Measurements from ENCODE around the gene MACC1.

MACC1 gene, protein sequence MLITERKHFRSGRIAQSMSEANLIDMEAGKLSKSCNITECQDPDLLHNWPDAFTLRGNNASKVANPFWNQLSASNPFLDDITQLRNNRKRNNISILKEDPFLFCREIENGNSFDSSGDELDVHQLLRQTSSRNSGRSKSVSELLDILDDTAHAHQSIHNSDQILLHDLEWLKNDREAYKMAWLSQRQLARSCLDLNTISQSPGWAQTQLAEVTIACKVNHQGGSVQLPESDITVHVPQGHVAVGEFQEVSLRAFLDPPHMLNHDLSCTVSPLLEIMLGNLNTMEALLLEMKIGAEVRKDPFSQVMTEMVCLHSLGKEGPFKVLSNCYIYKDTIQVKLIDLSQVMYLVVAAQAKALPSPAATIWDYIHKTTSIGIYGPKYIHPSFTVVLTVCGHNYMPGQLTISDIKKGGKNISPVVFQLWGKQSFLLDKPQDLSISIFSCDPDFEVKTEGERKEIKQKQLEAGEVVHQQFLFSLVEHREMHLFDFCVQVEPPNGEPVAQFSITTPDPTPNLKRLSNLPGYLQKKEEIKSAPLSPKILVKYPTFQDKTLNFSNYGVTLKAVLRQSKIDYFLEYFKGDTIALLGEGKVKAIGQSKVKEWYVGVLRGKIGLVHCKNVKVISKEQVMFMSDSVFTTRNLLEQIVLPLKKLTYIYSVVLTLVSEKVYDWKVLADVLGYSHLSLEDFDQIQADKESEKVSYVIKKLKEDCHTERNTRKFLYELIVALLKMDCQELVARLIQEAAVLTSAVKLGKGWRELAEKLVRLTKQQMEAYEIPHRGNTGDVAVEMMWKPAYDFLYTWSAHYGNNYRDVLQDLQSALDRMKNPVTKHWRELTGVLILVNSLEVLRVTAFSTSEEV

GRCh38 chr7:20217193-20217948 is at the start of gene MACC1:
Gene MACC1, minus strand, starts transcription at chr7:20217384. Its CDS starts 55,522 bp downstream, at chr7:20161862.
- no peak for DNase-seq

DNA sequence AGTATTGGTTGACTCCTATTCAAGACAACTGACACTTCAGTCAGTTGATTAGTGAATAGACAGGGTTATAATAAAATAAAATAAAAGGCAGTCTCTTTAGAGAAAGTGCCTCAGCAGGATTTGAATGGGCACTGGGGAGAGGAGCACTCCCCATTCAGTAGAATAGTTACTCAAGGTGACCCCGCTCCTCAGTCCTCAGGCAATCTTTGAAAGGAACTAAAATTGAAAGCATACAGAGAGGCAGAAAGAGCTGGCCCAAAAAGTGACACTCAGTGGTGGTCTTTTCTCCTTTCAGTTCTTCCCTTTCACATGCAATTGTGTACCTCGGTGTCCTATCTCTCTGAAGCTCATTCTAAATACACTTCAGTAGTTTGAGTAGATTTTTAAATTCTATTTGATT is 47.4 kb upstream of the MACC1 start:
- DNase-seq, result no peak

GRCh38 chr7:20260223-20260622 is 43.0 kb upstream of the MACC1 start:
- no peak for DNase-seq

- DNase-seq, result no peak
Measured at GRCh38 chr7:20257212-20257611, 40.0 kb upstream of the MACC1 start.

- no peak for DNase-seq
Measured at GRCh38 chr7:20249920-20250319, 32.7 kb upstream of the MACC1 start.

DNA sequence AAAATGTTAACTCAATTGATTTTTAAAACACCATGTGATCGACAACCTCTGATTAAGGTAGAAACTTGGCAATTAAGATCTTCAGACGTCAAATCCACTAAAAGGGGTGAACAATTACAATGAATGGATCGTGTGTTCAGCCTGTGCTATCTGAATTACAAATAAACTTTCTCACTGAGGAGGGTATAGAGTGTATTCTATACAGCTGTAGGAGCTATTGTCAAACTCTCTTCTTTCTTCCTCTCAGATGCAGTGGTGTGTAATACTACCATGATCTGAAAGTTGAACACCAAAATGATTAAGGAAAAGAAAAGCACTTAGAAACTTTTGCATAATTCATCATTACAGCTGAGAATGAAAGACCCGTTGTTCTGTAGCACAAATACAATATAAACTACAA is 32.2 kb upstream of the MACC1 start:
- DNase-seq, result peak in 1 of 2 donors; percentile 13

GRCh38 chr7:20246236-20246635 is 29.1 kb upstream of the MACC1 start:
- no peak for DNase-seq

DNA sequence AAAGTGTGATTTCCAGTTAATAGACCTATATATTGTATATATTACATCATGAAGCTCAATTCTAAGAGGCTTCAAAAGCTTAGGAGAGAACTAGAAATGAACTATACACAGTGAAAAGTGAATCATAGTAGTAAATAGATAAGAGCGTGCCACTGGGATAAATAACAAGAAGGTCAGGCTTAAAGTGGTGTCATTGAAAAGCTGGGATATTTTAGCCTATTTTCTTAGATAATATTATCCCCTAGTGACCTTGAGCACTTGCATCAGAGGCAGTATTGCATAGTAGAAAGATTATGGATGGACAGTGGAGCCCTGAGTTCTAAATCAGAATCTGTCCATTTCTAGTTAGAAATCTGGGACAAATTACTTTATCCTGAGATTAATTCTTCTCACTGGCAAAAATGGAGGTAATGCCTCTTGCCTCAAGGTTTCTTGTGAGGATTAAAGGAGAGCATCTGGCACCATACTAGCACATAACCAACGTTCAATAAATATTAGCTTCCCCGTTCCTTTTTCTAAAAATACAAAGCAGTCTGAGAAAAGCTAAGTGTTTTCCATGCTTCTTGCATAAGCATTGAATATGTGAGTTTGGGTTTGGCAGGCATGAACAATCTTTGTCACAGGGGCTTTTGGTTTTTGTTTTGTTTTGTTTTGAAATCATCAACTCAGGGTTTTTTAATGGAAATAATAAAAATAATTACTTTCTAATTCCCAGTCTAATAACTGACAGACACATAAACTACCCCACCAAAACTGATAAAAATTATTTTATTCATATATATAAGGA is 27.3 kb upstream of the MACC1 start:
- no peak for DNase-seq

DNA sequence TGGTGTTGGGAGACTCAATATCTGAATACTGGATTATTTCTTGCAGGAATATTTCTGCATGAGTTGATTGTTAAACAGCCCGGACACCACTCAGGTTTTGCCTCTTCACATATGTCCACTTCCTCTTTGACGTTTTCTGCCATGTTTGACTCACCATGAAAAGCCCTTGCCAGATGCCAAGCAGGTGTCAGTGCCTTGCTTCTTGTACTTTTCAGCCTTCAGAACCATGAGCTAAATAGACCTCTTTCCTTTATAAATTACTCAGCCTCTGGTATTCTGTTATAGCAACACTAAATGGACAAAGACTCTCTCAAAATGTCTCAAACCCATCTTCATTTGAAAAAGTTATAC is 24.7 kb upstream of the MACC1 start:
- DNase-seq, result no peak

DNA sequence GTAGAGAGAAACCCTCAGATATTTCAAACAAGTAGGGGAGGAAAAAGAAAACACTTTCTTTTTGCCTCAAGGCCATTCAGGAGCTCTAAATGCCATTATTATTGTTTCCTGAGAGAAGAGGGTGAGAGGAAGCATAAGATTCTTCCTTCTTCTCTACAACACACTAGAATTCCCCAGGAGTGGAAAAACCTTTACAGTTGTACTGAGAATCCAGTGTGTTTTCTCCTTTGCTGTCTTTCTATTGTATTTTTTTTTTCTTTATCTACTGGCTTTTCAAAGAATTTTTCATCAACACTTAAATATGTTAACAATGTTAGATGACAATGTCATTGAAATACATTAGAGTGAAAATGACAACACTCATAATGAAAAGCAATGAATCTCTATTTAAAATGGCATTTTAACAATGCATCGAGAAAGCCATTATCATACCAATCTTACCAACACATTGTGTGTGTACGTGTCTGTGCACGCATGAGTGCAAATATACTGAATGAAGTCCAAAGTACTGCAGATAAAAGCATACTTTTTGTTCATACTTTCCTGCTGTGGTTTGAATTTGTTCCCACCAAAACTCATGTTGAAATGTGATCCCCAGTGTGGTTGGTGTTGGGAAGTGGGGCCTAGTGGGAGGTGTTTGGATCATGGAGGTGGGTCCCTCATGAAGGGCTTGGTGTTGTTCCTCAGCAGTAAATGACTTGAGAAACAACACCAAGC is 24.2 kb upstream of the MACC1 start:
- no peak for DNase-seq

GRCh38 chr7:20240080-20240926 is 23.1 kb upstream of the MACC1 start:
- DNase-seq, result no peak

GRCh38 chr7:20238754-20239324 is 21.7 kb upstream of the MACC1 start:
- peak in 1 of 2 donors; percentile 3 for DNase-seq

GRCh38 chr7:20238194-20238753 is 21.1 kb upstream of the MACC1 start:
- DNase-seq, result no peak

GRCh38 chr7:20237464-20238193 is 20.4 kb upstream of the MACC1 start:
- no peak for DNase-seq

- DNase-seq, result no peak
Measured at GRCh38 chr7:20236790-20237189, 19.6 kb upstream of the MACC1 start.

GRCh38 chr7:20236043-20236442 is 18.9 kb upstream of the MACC1 start:
- DNase-seq, result no peak

- no peak for DNase-seq
Measured at GRCh38 chr7:20235288-20235687, 18.1 kb upstream of the MACC1 start.

DNA sequence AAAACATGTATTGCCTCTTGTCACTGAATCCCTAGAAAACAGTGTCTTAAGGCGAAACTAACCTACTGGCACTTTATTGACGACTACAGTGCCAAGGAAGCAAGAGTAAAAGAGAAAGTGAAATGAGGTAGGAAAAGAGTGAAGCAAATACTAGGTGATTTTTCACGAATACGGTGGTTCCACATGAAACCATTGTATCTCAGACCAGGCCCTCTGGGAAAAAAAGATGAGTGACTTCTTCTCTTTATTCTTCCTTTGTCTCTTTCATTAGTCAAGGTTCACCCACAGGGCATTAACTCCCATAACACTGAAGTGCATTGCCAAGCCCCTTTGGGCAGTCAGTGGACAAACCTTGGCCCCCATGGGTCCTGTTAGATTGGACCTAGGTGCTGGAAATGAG is 16.2 kb upstream of the MACC1 start:
- no peak for DNase-seq

DNA sequence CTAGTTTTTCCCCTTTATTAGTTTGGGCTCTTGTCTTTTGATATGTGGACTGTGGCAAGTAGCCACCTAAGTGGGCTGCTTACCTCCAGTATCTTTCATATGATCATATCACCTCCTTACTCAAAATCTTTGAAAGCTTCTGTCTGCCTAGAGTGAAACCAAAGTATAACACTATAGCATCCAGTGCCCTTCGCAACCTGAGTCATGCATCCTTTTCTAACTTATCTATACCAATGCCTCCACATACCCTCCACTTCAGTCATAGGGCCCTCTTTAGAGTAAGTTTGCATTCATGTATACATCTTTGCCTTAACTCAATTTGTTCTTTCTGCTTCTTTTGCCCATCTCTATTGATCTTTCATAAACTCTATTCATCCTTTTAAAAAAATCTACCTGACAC is 15.7 kb upstream of the MACC1 start:
- DNase-seq, result no peak
